GM12873 (cell line): ENCODE measurements around the gene ESPNL.

Experiments
- CTCF ChIP-seq: IDR thresholded peaks from 2 replicates; pipeline ENCODE4 v1.5.1; 2012; ENCODE audit warnings: low read depth, mild to moderate bottlenecking, moderate library complexity, low read length, control low read depth; ENCODE audit not compliant: insufficient read depth; ENCODE audit errors: missing control alignments

ESPNL gene

GRCh38 chr2:238166391-238167343, 66.5 kb downstream of the ESPNL start:
- no peak for TF ChIP-seq CTCF

- TF ChIP-seq CTCF, result no peak
Measured at GRCh38 chr2:238167344-238167715, 67.2 kb downstream of the ESPNL start.

GRCh38 chr2:238167761-238168160, 67.6 kb downstream of the ESPNL start:
- TF ChIP-seq CTCF, result no peak

- TF ChIP-seq CTCF, result no peak
Measured at GRCh38 chr2:238168196-238169047, 68.3 kb downstream of the ESPNL start.

GRCh38 chr2:238169048-238169707, 69.0 kb downstream of the ESPNL start:
- TF ChIP-seq CTCF, result no peak

GRCh38 chr2:238169708-238170251, 69.6 kb downstream of the ESPNL start:
- no peak for TF ChIP-seq CTCF
